Liver (tissue), 3 donors: ENCODE data around the gene FILIP1L.

ENCODE experiments used
- EGR1 ChIP-seq, 2 donors: IDR thresholded peaks; 2 replicates each; pipeline ENCODE4 v1.6.1; 2016 to 2018; ENCODE audit warnings: antibody characterized with exemption in 2 of 2, low read depth in 2 of 2
- HNF4G ChIP-seq: IDR thresholded peaks from 2 replicates; pipeline ENCODE4 v1.6.1; 2016; ENCODE audit warnings: antibody characterized with exemption
- JUND ChIP-seq, 2 donors: IDR thresholded peaks; 2 replicates each; pipeline ENCODE4 v1.6.1; 2016; ENCODE audit warnings: antibody characterized with exemption in 2 of 2
- RAD21 ChIP-seq, 2 donors: IDR thresholded peaks; 2 replicates each; pipeline ENCODE4 v1.6.1; 2016; ENCODE audit warnings: antibody characterized with exemption in 2 of 2, mild to moderate bottlenecking in 2 of 2
- REST ChIP-seq: IDR thresholded peaks from 2 replicates; pipeline ENCODE4 v1.6.1; 2016; ENCODE audit warnings: antibody characterized with exemption, mild to moderate bottlenecking
- RXRA ChIP-seq, 2 donors: IDR thresholded peaks; 2 replicates each; pipeline ENCODE4 v1.6.1; 2017 to 2018; ENCODE audit warnings: antibody characterized with exemption in 2 of 2, mild to moderate bottlenecking in 1 of 2
- SP1 ChIP-seq: IDR thresholded peaks from 2 replicates; pipeline ENCODE4 v1.6.1; 2018; ENCODE audit warnings: antibody characterized with exemption, mild to moderate bottlenecking
- TAF1 ChIP-seq: conservative IDR thresholded peaks from 2 replicates; pipeline ENCODE4 v1.6.1; 2016; ENCODE audit warnings: antibody characterized with exemption, mild to moderate bottlenecking
- YY1 ChIP-seq: IDR thresholded peaks from 2 replicates; pipeline ENCODE4 v1.6.1; 2016; ENCODE audit warnings: antibody characterized with exemption, mild to moderate bottlenecking
- TF ChIP-seq, protein P1 (sequence below): fragments of 150-350 bp; IDR thresholded peaks from 2 replicates; pipeline ENCODE4 v1.5.1; 2017; ENCODE audit warnings: improper control_type of control experiment, low read depth, low read length; ENCODE audit not compliant: missing input control
- TF ChIP-seq, protein P2 (sequence below): IDR thresholded peaks from 2 replicates; pipeline ENCODE4 v1.6.1; 2016; ENCODE audit warnings: antibody characterized with exemption
- TF ChIP-seq, protein P3 (sequence below): IDR thresholded peaks from 2 replicates; pipeline ENCODE4 v1.6.1; 2016; ENCODE audit warnings: antibody characterized with exemption
- donor health status: healthy.
- donor health status: healthy.

- TF ChIP-seq, protein P1, sequence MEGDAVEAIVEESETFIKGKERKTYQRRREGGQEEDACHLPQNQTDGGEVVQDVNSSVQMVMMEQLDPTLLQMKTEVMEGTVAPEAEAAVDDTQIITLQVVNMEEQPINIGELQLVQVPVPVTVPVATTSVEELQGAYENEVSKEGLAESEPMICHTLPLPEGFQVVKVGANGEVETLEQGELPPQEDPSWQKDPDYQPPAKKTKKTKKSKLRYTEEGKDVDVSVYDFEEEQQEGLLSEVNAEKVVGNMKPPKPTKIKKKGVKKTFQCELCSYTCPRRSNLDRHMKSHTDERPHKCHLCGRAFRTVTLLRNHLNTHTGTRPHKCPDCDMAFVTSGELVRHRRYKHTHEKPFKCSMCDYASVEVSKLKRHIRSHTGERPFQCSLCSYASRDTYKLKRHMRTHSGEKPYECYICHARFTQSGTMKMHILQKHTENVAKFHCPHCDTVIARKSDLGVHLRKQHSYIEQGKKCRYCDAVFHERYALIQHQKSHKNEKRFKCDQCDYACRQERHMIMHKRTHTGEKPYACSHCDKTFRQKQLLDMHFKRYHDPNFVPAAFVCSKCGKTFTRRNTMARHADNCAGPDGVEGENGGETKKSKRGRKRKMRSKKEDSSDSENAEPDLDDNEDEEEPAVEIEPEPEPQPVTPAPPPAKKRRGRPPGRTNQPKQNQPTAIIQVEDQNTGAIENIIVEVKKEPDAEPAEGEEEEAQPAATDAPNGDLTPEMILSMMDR, result peak; percentile 66
- TF ChIP-seq JUND (IDR thresholded peaks at IDR 0.05) (no peak), HNF4G (no peak), RAD21 (IDR thresholded peaks at IDR 0.05) (peak; percentile 63 to 77), REST (no peak), RXRA (IDR thresholded peaks at IDR 0.05) (no peak), YY1 (no peak), TAF1 (no peak), SP1 (no peak), EGR1 (IDR thresholded peaks at IDR 0.05; ENCODE audit: low read depth in 2 of 2) (no peak)
- TF ChIP-seq, protein P2, sequence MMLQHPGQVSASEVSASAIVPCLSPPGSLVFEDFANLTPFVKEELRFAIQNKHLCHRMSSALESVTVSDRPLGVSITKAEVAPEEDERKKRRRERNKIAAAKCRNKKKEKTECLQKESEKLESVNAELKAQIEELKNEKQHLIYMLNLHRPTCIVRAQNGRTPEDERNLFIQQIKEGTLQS, result no peak
- TF ChIP-seq, protein P3, sequence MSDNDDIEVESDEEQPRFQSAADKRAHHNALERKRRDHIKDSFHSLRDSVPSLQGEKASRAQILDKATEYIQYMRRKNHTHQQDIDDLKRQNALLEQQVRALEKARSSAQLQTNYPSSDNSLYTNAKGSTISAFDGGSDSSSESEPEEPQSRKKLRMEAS, result no peak
These were observed 306.0 kb downstream of the FILIP1L start for GRCh38 chr3:99808163-99808794.
